ENCODE data around the gene RNF8. TPM values are rescaled to one million over a fixed set of nuclear protein-coding genes. Genes with fewer than 3 reads are reported as not detected.

RNF8 gene
- total RNA-seq, 1 experiment from 2014 or later = 22.0 TPM

GRCh38 chr6:37382994-37383765 lies 29.4 kb downstream of the RNF8 start:
- H3K4me3 Mint-ChIP-seq (ENCODE audit: unreplicated experiment) = no peak overlapping the region
- intact Hi-C loops (cut with micrococcal nuclease) = no loop called here
- ChIA-PET POLR2A (interaction anchor here (0.9 kb wide), 1 partner anchor 50 kb away, joined by 3 read pairs; the partner anchor contains the start of gene CMTR1), CTCF (interaction anchor here (0.6 to 3.0 kb wide), 10 partner anchors 11 to 402 kb away, joined by 3 to 21 read pairs (median 4); no protein-coding TSS in a partner anchor)
- BruUV-seq (replicated peaks) = no TSS peak
- no peaks in the 10 kb centered on the region for H3K27me3 Mint-ChIP-seq (ENCODE audit: insufficient read depth, unreplicated experiment)
- no peak overlapping the region for H3K27ac Mint-ChIP-seq (ENCODE audit: low read depth, unreplicated experiment)
- H3K9me3 Mint-ChIP-seq (ENCODE audit: unreplicated experiment) = no peaks in the 10 kb centered on the region
- DNase-seq (ENCODE audit: unreplicated experiment) = no peak
- no peaks in the 10 kb centered on the region for H3K4me1 Mint-ChIP-seq (ENCODE audit: insufficient read depth, unreplicated experiment)
- TF ChIP-seq CTCF (IDR thresholded peaks at IDR 0.05; ENCODE audit: unreplicated experiment) = no peak
- H3K36me3 Mint-ChIP-seq (ENCODE audit: insufficient read depth, unreplicated experiment) = peaks cover 49% of the 10 kb centered on the region

GRCh38 chr6:37388578-37388977 lies 34.8 kb downstream of the RNF8 start:
- no peak overlapping the region for H3K27ac Mint-ChIP-seq (ENCODE audit: low read depth, unreplicated experiment)
- DNase-seq (ENCODE audit: unreplicated experiment) = no peak
- ChIA-PET POLR2A (interaction anchor here (0.6 kb wide), 1 partner anchor 1381 kb away, joined by 3 read pairs; no protein-coding TSS in a partner anchor), CTCF (interaction anchor here (0.6 to 0.7 kb wide), 2 partner anchors 96 to 1922 kb away, joined by 3 to 4 read pairs; no protein-coding TSS in a partner anchor)
- TF ChIP-seq CTCF (IDR thresholded peaks at IDR 0.05; ENCODE audit: unreplicated experiment) = no peak
- no peaks in the 10 kb centered on the region for H3K4me1 Mint-ChIP-seq (ENCODE audit: insufficient read depth, unreplicated experiment)
- intact Hi-C loops (cut with micrococcal nuclease) = no loop called here
- peaks cover 12% of the 10 kb centered on the region for H3K36me3 Mint-ChIP-seq (ENCODE audit: insufficient read depth, unreplicated experiment)
- H3K9me3 Mint-ChIP-seq (ENCODE audit: unreplicated experiment) = no peaks in the 10 kb centered on the region
- no TSS peak for BruUV-seq (replicated peaks)
- no peaks in the 10 kb centered on the region for H3K27me3 Mint-ChIP-seq (ENCODE audit: insufficient read depth, unreplicated experiment)
- no peak overlapping the region for H3K4me3 Mint-ChIP-seq (ENCODE audit: unreplicated experiment)

- no peak for TF ChIP-seq CTCF (IDR thresholded peaks at IDR 0.05; ENCODE audit: unreplicated experiment)
- intact Hi-C loops (cut with micrococcal nuclease) = no loop called here
- ChIA-PET CTCF (no interaction called here), POLR2A (no interaction called here)
- H3K36me3 Mint-ChIP-seq (ENCODE audit: insufficient read depth, unreplicated experiment) = peaks cover 10% of the 10 kb centered on the region
- no peak overlapping the region for H3K27ac Mint-ChIP-seq (ENCODE audit: low read depth, unreplicated experiment)
- no peak overlapping the region for H3K4me3 Mint-ChIP-seq (ENCODE audit: unreplicated experiment)
- H3K27me3 Mint-ChIP-seq (ENCODE audit: insufficient read depth, unreplicated experiment) = no peaks in the 10 kb centered on the region
- H3K9me3 Mint-ChIP-seq (ENCODE audit: unreplicated experiment) = no peaks in the 10 kb centered on the region
- H3K4me1 Mint-ChIP-seq (ENCODE audit: insufficient read depth, unreplicated experiment) = no peaks in the 10 kb centered on the region
- no TSS peak for BruUV-seq (replicated peaks)
- no peak for DNase-seq (ENCODE audit: unreplicated experiment)
Measured at GRCh38 chr6:37389857-37390256, 36.1 kb downstream of the RNF8 start.

- intact Hi-C loops (cut with micrococcal nuclease) = no loop called here
- no peak for DNase-seq (ENCODE audit: unreplicated experiment)
- H3K4me3 Mint-ChIP-seq (ENCODE audit: unreplicated experiment) = no peak overlapping the region
- no peak for TF ChIP-seq CTCF (IDR thresholded peaks at IDR 0.05; ENCODE audit: unreplicated experiment)
- H3K36me3 Mint-ChIP-seq (ENCODE audit: insufficient read depth, unreplicated experiment) = peaks cover 10% of the 10 kb centered on the region
- no peaks in the 10 kb centered on the region for H3K4me1 Mint-ChIP-seq (ENCODE audit: insufficient read depth, unreplicated experiment)
- no peak overlapping the region for H3K27ac Mint-ChIP-seq (ENCODE audit: low read depth, unreplicated experiment)
- no TSS peak for BruUV-seq (replicated peaks)
- CTCF ChIA-PET = interaction anchor here (0.6 kb wide), 1 partner anchor 21 kb away, joined by 3 read pairs; no protein-coding TSS in a partner anchor
- H3K9me3 Mint-ChIP-seq (ENCODE audit: unreplicated experiment) = no peaks in the 10 kb centered on the region
- POLR2A ChIA-PET = interaction anchor here (1.3 kb wide), 1 partner anchor 42 kb away, joined by 3 read pairs; no protein-coding TSS in a partner anchor
- H3K27me3 Mint-ChIP-seq (ENCODE audit: insufficient read depth, unreplicated experiment) = no peaks in the 10 kb centered on the region
Measured at GRCh38 chr6:37391120-37391519, 37.3 kb downstream of the RNF8 start.
